GM21528 (cell line): ENCODE data around the gene HPRT1.
A peak's percentile ranks its signal among the peaks of the same experiment; 100 is the strongest.
"Not testable (repeated sequence)": the region's sequence is repeated elsewhere in the genome, so short reads cannot be mapped to it uniquely, and the experiment has no call there.

Experiments used
- ATAC-seq: cut with Tn5 transposase; IDR thresholded peaks from one replicate; pipeline ENCODE4 v1.9.1; 2021; ENCODE audit warnings: mild to moderate bottlenecking, moderate library complexity; ENCODE audit not compliant: unreplicated experiment, low FRiP score

Gene HPRT1

GRCh38 chrX:134460005-134460861 is at the start of gene HPRT1:
Gene HPRT1, plus strand, starts transcription at chrX:134460165. Its CDS starts 147 bp downstream, at chrX:134460312.
- peak; percentile 96 for ATAC-seq

GRCh38 chrX:134416087-134416486 is 43.9 kb upstream of the HPRT1 start:
- ATAC-seq: no peak

GRCh38 chrX:134418317-134419113 is 41.5 kb upstream of the HPRT1 start:
- no peak for ATAC-seq

- ATAC-seq: no peak
These were observed 40.2 kb upstream of the HPRT1 start for GRCh38 chrX:134419784-134420183.

- no peak for ATAC-seq
These were observed 36.4 kb upstream of the HPRT1 start for GRCh38 chrX:134423606-134424005.

- no peak for ATAC-seq
These were observed 33.7 kb upstream of the HPRT1 start for GRCh38 chrX:134426281-134426680.

- ATAC-seq: no peak
These were observed 28.1 kb upstream of the HPRT1 start for GRCh38 chrX:134431894-134432293.

- no peak for ATAC-seq
These were observed 24.1 kb upstream of the HPRT1 start for GRCh38 chrX:134435894-134436293.

- no peak for ATAC-seq
These were observed 16.9 kb upstream of the HPRT1 start for GRCh38 chrX:134443020-134443419.

- ATAC-seq: no peak
These were observed 16.5 kb upstream of the HPRT1 start for GRCh38 chrX:134443461-134443860.

- ATAC-seq: no peak
These were observed 15.3 kb upstream of the HPRT1 start for GRCh38 chrX:134444681-134445080.

- no peak for ATAC-seq
These were observed 7.4 kb upstream of the HPRT1 start for GRCh38 chrX:134452596-134452995.

- no peak for ATAC-seq
These were observed 6.3 kb upstream of the HPRT1 start for GRCh38 chrX:134453631-134454030.

- no peak for ATAC-seq
These were observed 5.5 kb upstream of the HPRT1 start for GRCh38 chrX:134454506-134454905.

GRCh38 chrX:134457708-134458107 is 2.3 kb upstream of the HPRT1 start:
- no peak for ATAC-seq

- peak; percentile 21 for ATAC-seq
These were observed 321 bp upstream of the HPRT1 start for GRCh38 chrX:134459683-134460004.

GRCh38 chrX:134460862-134461220 is 876 bp downstream of the HPRT1 start:
- ATAC-seq: no peak

- no peak for ATAC-seq
These were observed 1.5 kb downstream of the HPRT1 start for GRCh38 chrX:134461437-134461836.

GRCh38 chrX:134462927-134463326 is 3.0 kb downstream of the HPRT1 start:
- no peak for ATAC-seq

- not testable (repeated sequence) for ATAC-seq
These were observed 4.5 kb downstream of the HPRT1 start for GRCh38 chrX:134464453-134464852.

- ATAC-seq: no peak
These were observed 9.5 kb downstream of the HPRT1 start for GRCh38 chrX:134469486-134469885.

GRCh38 chrX:134470013-134470412 is 10.0 kb downstream of the HPRT1 start:
- no peak for ATAC-seq
